ENCODE results near the gene WASHC2C. TPM values are rescaled to one million over a fixed set of nuclear protein-coding genes. Genes with fewer than 3 reads are reported as not detected.
"Not testable (repeated sequence)": the region's sequence is repeated elsewhere in the genome, so short reads cannot be mapped to it uniquely, and the experiment has no call there.

WASHC2C gene
- total RNA-seq: 10 to 100 TPM; 69.9 to 72.7 TPM

- H3K4me1 Mint-ChIP-seq: peaks cover 16% of the 10 kb centered on the region
- H3K27me3 Mint-ChIP-seq; H3K9me3 Mint-ChIP-seq; CTCF ChIA-PET; POLR2A ChIA-PET; H3K36me3 Mint-ChIP-seq (ENCODE audit: low read depth): not testable (repeated sequence)
- H3K27ac Mint-ChIP-seq: peak within 1 kb of the TSS; percentile 94
- H3K4me3 Mint-ChIP-seq: peak within 1 kb of the TSS; percentile 88
- peak; percentile 99 for DNase-seq
Measured at GRCh38 chr10:45726703-45727420, at the start of gene WASHC2C. Gene WASHC2C (plus strand): TSS chr10:45727266. CDS start chr10:45727318, 52 bp downstream.

GRCh38 chr10:45678467-45678866 is 48.6 kb upstream of the WASHC2C start:
- CTCF ChIA-PET; H3K9me3 Mint-ChIP-seq; H3K4me3 Mint-ChIP-seq; POLR2A ChIA-PET; H3K36me3 Mint-ChIP-seq (ENCODE audit: low read depth); H3K27ac Mint-ChIP-seq; DNase-seq; H3K27me3 Mint-ChIP-seq; H3K4me1 Mint-ChIP-seq: not testable (repeated sequence)

- peak overlapping the region; percentile 27 for H3K27ac Mint-ChIP-seq
- POLR2A ChIA-PET; CTCF ChIA-PET; H3K36me3 Mint-ChIP-seq (ENCODE audit: low read depth); H3K9me3 Mint-ChIP-seq; H3K4me1 Mint-ChIP-seq; H3K27me3 Mint-ChIP-seq; H3K4me3 Mint-ChIP-seq; DNase-seq: not testable (repeated sequence)
Measured at GRCh38 chr10:45710200-45710796, 16.8 kb upstream of the WASHC2C start.

GRCh38 chr10:45711223-45711622 is 15.8 kb upstream of the WASHC2C start:
- H3K9me3 Mint-ChIP-seq; H3K27me3 Mint-ChIP-seq; CTCF ChIA-PET; H3K4me1 Mint-ChIP-seq; H3K36me3 Mint-ChIP-seq (ENCODE audit: low read depth); DNase-seq; H3K27ac Mint-ChIP-seq; H3K4me3 Mint-ChIP-seq; POLR2A ChIA-PET: not testable (repeated sequence)

GRCh38 chr10:45717053-45717452 is 10.0 kb upstream of the WASHC2C start:
- H3K9me3 Mint-ChIP-seq; DNase-seq; POLR2A ChIA-PET; CTCF ChIA-PET; H3K4me1 Mint-ChIP-seq; H3K36me3 Mint-ChIP-seq (ENCODE audit: low read depth); H3K27ac Mint-ChIP-seq; H3K4me3 Mint-ChIP-seq; H3K27me3 Mint-ChIP-seq: not testable (repeated sequence)

- H3K27ac Mint-ChIP-seq; H3K9me3 Mint-ChIP-seq; DNase-seq; POLR2A ChIA-PET; H3K4me1 Mint-ChIP-seq; CTCF ChIA-PET; H3K36me3 Mint-ChIP-seq (ENCODE audit: low read depth); H3K27me3 Mint-ChIP-seq; H3K4me3 Mint-ChIP-seq: not testable (repeated sequence)
Measured at GRCh38 chr10:45717642-45718041, 9.4 kb upstream of the WASHC2C start.

- DNase-seq; H3K4me1 Mint-ChIP-seq; H3K36me3 Mint-ChIP-seq (ENCODE audit: low read depth); H3K4me3 Mint-ChIP-seq; H3K27ac Mint-ChIP-seq; H3K27me3 Mint-ChIP-seq; H3K9me3 Mint-ChIP-seq; POLR2A ChIA-PET; CTCF ChIA-PET: not testable (repeated sequence)
Measured at GRCh38 chr10:45721503-45721902, 5.6 kb upstream of the WASHC2C start.

- DNase-seq; CTCF ChIA-PET; H3K36me3 Mint-ChIP-seq (ENCODE audit: low read depth); POLR2A ChIA-PET; H3K27ac Mint-ChIP-seq; H3K4me3 Mint-ChIP-seq; H3K9me3 Mint-ChIP-seq; H3K27me3 Mint-ChIP-seq: not testable (repeated sequence)
- peaks cover 12% of the 10 kb centered on the region for H3K4me1 Mint-ChIP-seq
Measured at GRCh38 chr10:45723851-45724250, 3.2 kb upstream of the WASHC2C start.

- H3K9me3 Mint-ChIP-seq; H3K27me3 Mint-ChIP-seq; CTCF ChIA-PET; H3K36me3 Mint-ChIP-seq (ENCODE audit: low read depth); DNase-seq; POLR2A ChIA-PET: not testable (repeated sequence)
- Mint-ChIP-seq H3K4me1 (peaks cover 16% of the 10 kb centered on the region), H3K27ac (peak overlapping the region; percentile 94), H3K4me3 (peak overlapping the region; percentile 88)
Measured at GRCh38 chr10:45727421-45727965, 427 bp downstream of the WASHC2C start.

- H3K27me3 Mint-ChIP-seq, CTCF ChIA-PET, H3K9me3 Mint-ChIP-seq: not testable (repeated sequence)
Measured at GRCh38 chr10:45734449-45734848, 7.4 kb downstream of the WASHC2C start.

GRCh38 chr10:45734867-45735266 is 7.8 kb downstream of the WASHC2C start:
- H3K4me3 Mint-ChIP-seq, CTCF ChIA-PET, H3K4me1 Mint-ChIP-seq, H3K27ac Mint-ChIP-seq, POLR2A ChIA-PET, H3K27me3 Mint-ChIP-seq, H3K9me3 Mint-ChIP-seq, DNase-seq: not testable (repeated sequence)
- H3K36me3 Mint-ChIP-seq (ENCODE audit: low read depth): peaks cover 15% of the 10 kb centered on the region

More at GRCh38 chr10:45734449-45734848, 7.4 kb downstream of the WASHC2C start:
- H3K4me3 Mint-ChIP-seq, DNase-seq, POLR2A ChIA-PET, H3K4me1 Mint-ChIP-seq, H3K27ac Mint-ChIP-seq: not testable (repeated sequence)
- peaks cover 15% of the 10 kb centered on the region for H3K36me3 Mint-ChIP-seq (ENCODE audit: low read depth)

- POLR2A ChIA-PET, H3K27ac Mint-ChIP-seq, H3K4me1 Mint-ChIP-seq, H3K9me3 Mint-ChIP-seq, DNase-seq, H3K27me3 Mint-ChIP-seq, CTCF ChIA-PET, H3K4me3 Mint-ChIP-seq: not testable (repeated sequence)
- H3K36me3 Mint-ChIP-seq (ENCODE audit: low read depth): peaks cover 10% of the 10 kb centered on the region
Measured at GRCh38 chr10:45741559-45741958, 14.5 kb downstream of the WASHC2C start.

GRCh38 chr10:45742014-45742413 is 14.9 kb downstream of the WASHC2C start:
- POLR2A ChIA-PET, H3K4me3 Mint-ChIP-seq, H3K4me1 Mint-ChIP-seq, DNase-seq, H3K27ac Mint-ChIP-seq, H3K9me3 Mint-ChIP-seq, CTCF ChIA-PET, H3K27me3 Mint-ChIP-seq: not testable (repeated sequence)
- peaks cover 10% of the 10 kb centered on the region for H3K36me3 Mint-ChIP-seq (ENCODE audit: low read depth)

- DNase-seq, H3K4me3 Mint-ChIP-seq, H3K9me3 Mint-ChIP-seq, CTCF ChIA-PET, H3K4me1 Mint-ChIP-seq, H3K27ac Mint-ChIP-seq, POLR2A ChIA-PET, H3K27me3 Mint-ChIP-seq: not testable (repeated sequence)
- H3K36me3 Mint-ChIP-seq (ENCODE audit: low read depth): peaks cover 18% of the 10 kb centered on the region
Measured at GRCh38 chr10:45751141-45751540, 24.1 kb downstream of the WASHC2C start.

Measured in activated CD4-positive, alpha-beta T cell treated with anti-CD3 and anti-CD28 coated beads, Interleukin-2, amount 10 ng/mL, durations not matched to agents 7 days and 5 days (primary cell).